WERI-Rb-1 (cell line): ENCODE data around the gene APBA1.
"Not testable (repeated sequence)": the region's sequence is repeated elsewhere in the genome, so short reads cannot be mapped to it uniquely, and the experiment has no call there.

Experiments used
- DNase-seq: peaks from one replicate; pipeline ENCODE4 v3.0.0-alpha.2; 2020
- H3K27ac ChIP-seq: fragments of 250-450 bp; sonication (Bioruptor Pico); 2 replicates; pipeline ENCODE4 v1.5.1; 2020; ENCODE audit warnings: mild to moderate bottlenecking, moderate library complexity
- H3K27me3 ChIP-seq: fragments of 250-450 bp; sonication (Bioruptor Pico); 2 replicates; pipeline ENCODE4 v1.5.1; 2021; ENCODE audit warnings: mild to moderate bottlenecking, low read depth, moderate library complexity; ENCODE audit not compliant: insufficient read depth, severe bottlenecking
- H3K36me3 ChIP-seq: fragments of 250-450 bp; sonication (Bioruptor Pico); 2 replicates; pipeline ENCODE4 v1.5.1; 2020; ENCODE audit warnings: mild to moderate bottlenecking, moderate library complexity
- H3K4me3 ChIP-seq: 2 replicates; pipeline ENCODE4 v1.5.1; 2011; ENCODE audit warnings: low read depth, mild to moderate bottlenecking, control low read depth, low read length
- H3K9me3 ChIP-seq: fragments of 250-450 bp; sonication (Bioruptor Pico); 2 replicates; pipeline ENCODE4 v1.5.1; 2021; ENCODE audit warnings: mild to moderate bottlenecking, moderate library complexity; ENCODE audit not compliant: severe bottlenecking
- TF ChIP-seq, protein P1 (sequence below): IDR thresholded peaks from 2 replicates; pipeline ENCODE4 v1.5.1; 2011; ENCODE audit warnings: low read depth, mild to moderate bottlenecking, control low read depth, inconsistent platforms, low read length

The APBA1 gene

DNA sequence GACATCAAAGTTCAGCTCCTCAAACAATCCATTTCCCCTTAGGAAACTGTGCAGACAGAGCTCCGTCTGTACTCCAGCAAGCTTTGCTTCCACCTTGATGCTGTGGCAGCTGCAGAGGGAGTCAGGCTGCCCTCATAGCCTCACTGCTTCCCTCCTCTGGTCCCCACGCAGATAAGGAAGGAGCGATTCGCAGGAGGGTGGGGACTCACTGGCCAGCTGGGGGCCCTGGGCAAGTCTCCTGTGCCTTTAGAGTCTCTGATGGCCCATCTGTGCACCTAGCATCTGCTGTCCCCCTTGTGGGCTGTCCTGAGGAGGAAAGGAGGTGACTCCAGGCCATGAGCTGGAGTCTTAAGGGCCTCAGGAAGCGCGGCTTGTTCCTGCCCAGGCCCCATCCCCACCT lies 225.7 kb downstream of the APBA1 start:
- Histone ChIP-seq H3K9me3 (no peaks in the 10 kb centered on the region), H3K27ac (no peak overlapping the region), H3K4me3 (no peak overlapping the region), H3K36me3 (no peaks in the 10 kb centered on the region), H3K27me3 (no peaks in the 10 kb centered on the region)
- TF ChIP-seq, protein P1, sequence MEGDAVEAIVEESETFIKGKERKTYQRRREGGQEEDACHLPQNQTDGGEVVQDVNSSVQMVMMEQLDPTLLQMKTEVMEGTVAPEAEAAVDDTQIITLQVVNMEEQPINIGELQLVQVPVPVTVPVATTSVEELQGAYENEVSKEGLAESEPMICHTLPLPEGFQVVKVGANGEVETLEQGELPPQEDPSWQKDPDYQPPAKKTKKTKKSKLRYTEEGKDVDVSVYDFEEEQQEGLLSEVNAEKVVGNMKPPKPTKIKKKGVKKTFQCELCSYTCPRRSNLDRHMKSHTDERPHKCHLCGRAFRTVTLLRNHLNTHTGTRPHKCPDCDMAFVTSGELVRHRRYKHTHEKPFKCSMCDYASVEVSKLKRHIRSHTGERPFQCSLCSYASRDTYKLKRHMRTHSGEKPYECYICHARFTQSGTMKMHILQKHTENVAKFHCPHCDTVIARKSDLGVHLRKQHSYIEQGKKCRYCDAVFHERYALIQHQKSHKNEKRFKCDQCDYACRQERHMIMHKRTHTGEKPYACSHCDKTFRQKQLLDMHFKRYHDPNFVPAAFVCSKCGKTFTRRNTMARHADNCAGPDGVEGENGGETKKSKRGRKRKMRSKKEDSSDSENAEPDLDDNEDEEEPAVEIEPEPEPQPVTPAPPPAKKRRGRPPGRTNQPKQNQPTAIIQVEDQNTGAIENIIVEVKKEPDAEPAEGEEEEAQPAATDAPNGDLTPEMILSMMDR = peak; percentile 26
- peak; percentile 92 for DNase-seq

DNA sequence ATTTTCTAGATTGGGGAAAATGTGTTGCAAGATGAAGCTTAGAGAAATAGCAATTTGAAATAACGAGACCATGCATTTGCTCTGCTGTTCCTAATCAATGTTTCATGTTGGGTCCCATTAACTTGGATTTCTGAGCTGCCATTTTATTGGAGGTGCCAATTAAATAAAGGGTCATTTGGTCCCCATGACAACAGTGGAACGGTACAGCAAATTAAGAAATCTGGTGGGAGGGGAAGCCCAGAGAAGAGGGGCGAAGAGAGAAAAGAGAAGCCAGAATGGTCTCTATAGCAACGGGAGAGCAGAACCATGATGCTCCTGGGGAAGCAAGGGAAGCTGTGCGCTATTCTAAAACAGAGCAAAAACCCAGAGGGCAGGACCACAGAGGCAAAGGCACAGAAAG lies 226.9 kb downstream of the APBA1 start:
- DNase-seq = no peak
- H3K9me3 ChIP-seq = no peaks in the 10 kb centered on the region
- TF ChIP-seq, protein P1 = no peak
- no peak overlapping the region for H3K4me3 ChIP-seq
- no peaks in the 10 kb centered on the region for H3K27me3 ChIP-seq
- no peaks in the 10 kb centered on the region for H3K36me3 ChIP-seq
- no peak overlapping the region for H3K27ac ChIP-seq

GRCh38 chr9:69444791-69445190 lies 227.4 kb downstream of the APBA1 start:
- DNase-seq = no peak
- Histone ChIP-seq H3K27ac (no peak overlapping the region), H3K4me3 (no peak overlapping the region), H3K36me3 (no peaks in the 10 kb centered on the region), H3K9me3 (no peaks in the 10 kb centered on the region), H3K27me3 (no peaks in the 10 kb centered on the region)
- TF ChIP-seq, protein P1 = no peak

GRCh38 chr9:69444021-69444420 lies 228.2 kb downstream of the APBA1 start:
- no peak for DNase-seq
- Histone ChIP-seq H3K9me3 (no peaks in the 10 kb centered on the region), H3K27me3 (no peaks in the 10 kb centered on the region), H3K4me3 (no peak overlapping the region), H3K27ac (no peak overlapping the region), H3K36me3 (no peaks in the 10 kb centered on the region)
- TF ChIP-seq, protein P1 = no peak

- Histone ChIP-seq H3K27me3 (no peaks in the 10 kb centered on the region), H3K27ac (no peak overlapping the region), H3K36me3 (no peaks in the 10 kb centered on the region), H3K4me3 (no peak overlapping the region), H3K9me3 (no peaks in the 10 kb centered on the region)
- TF ChIP-seq, protein P1 = no peak
- DNase-seq = no peak
Measured at GRCh38 chr9:69443178-69443577, 229.0 kb downstream of the APBA1 start.

DNA sequence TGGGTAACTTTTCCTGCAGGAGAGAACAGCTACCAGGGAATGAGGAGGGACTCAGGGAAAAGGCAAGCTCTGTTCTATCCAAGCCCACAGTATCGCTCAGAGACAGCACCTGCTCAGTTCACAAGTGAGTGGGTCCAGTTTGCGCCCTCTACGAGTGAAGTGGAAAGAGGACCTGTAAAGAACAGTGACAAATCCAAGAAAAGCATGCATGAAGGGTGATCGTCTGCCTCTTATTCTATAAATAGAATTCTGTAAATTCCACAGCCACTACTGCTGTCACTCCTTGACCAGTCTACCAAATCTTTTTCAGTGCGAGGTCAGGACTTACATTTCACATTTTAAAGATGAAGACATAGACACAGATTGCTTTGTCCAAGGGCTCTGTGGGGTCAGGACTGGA lies 229.7 kb downstream of the APBA1 start:
- TF ChIP-seq, protein P1 = no peak
- no peak overlapping the region for H3K4me3 ChIP-seq
- H3K27me3 ChIP-seq = no peaks in the 10 kb centered on the region
- H3K36me3 ChIP-seq = no peaks in the 10 kb centered on the region
- H3K27ac ChIP-seq = no peak overlapping the region
- DNase-seq = no peak
- no peaks in the 10 kb centered on the region for H3K9me3 ChIP-seq

- H3K36me3 ChIP-seq, H3K27me3 ChIP-seq, H3K27ac ChIP-seq, H3K4me3 ChIP-seq, H3K9me3 ChIP-seq, DNase-seq: not testable (repeated sequence)
Measured at GRCh38 chr9:69440254-69440955, 231.8 kb downstream of the APBA1 start.

- not testable (repeated sequence) for H3K27ac ChIP-seq, H3K36me3 ChIP-seq, H3K4me3 ChIP-seq, H3K9me3 ChIP-seq, H3K27me3 ChIP-seq, DNase-seq
Measured at GRCh38 chr9:69439654-69440053, 232.5 kb downstream of the APBA1 start.
